Right lobe of liver (tissue), 6 donors: ENCODE results near the gene LRFN2. TPM values are rescaled to one million over a fixed set of nuclear protein-coding genes. Genes with fewer than 3 reads are reported as not detected.

Source experiments
- ATAC-seq, 4 donors: fragments of 200-7000 bp; cut with Tn5 transposase; one replicate each; pipeline ENCODE4 v1.9.1; 2020; ENCODE audit warnings: mild to moderate bottlenecking in 4 of 4, moderate library complexity in 4 of 4
- DNase-seq, 3 donors: peaks; one replicate each; pipeline ENCODE4 v3.0.0-alpha.2; 2020
- H3K27ac ChIP-seq, 3 donors: fragments of 200-600 bp; one replicate each; pipeline ENCODE4 v1.8.0; 2022
- H3K27me3 ChIP-seq, 2 donors: fragments of 200-600 bp; one replicate each; pipeline ENCODE4 v1.8.0; 2022
- H3K36me3 ChIP-seq, 4 donors: fragments of 200-600 bp; sonication (generic) in 1 of 4; one replicate each; pipeline versions ENCODE4 v1.5.1 to v1.8.0; 2017 to 2022; ENCODE audit warnings: control low read depth in 1 of 4
- H3K4me1 ChIP-seq, 4 donors: fragments of 200-600 bp; sonication (generic) in 1 of 4; one replicate each; pipeline versions ENCODE4 v1.5.1 to v1.8.0; 2017 to 2022; ENCODE audit warnings: control low read depth in 1 of 4
- H3K4me3 ChIP-seq, 3 donors: fragments of 200-600 bp; one replicate each; pipeline ENCODE4 v1.8.0; 2022
- H3K9me3 ChIP-seq, 4 donors: fragments of 200-600 bp; sonication (generic) in 1 of 4; one replicate each; pipeline versions ENCODE4 v1.5.1 to v1.8.0; 2017 to 2022; ENCODE audit warnings: control low read depth in 1 of 4
- CTCF ChIP-seq, 4 donors: fragments of 200-600 bp in 3 of 4; fragments of 450-650 bp in 1 of 4; IDR thresholded peaks; one replicate each; pipeline versions ENCODE4 v1.5.1 to v1.8.0; 2016 to 2022; ENCODE audit warnings: antibody characterized with exemption in 4 of 4, mild to moderate bottlenecking in 2 of 4
- POLR2A ChIP-seq: fragments of 450-650 bp; IDR thresholded peaks from one replicate; pipeline ENCODE4 v1.6.1; 2017; ENCODE audit warnings: antibody characterized with exemption, mild to moderate bottlenecking
- WGBS: methylation state at CpG from one replicate; pipeline ENCODE4 v1.1.6; 2018; ENCODE audit warnings: low coverage, low lambda C conversion rate; ENCODE audit not compliant: insufficient coverage; ENCODE audit errors: missing lambda C conversion rate; 5-methylcytosine and 5-hydroxymethylcytosine counted together
- intact Hi-C, 2 donors: fragments of 100-400 bp; cut with DNase I; formaldehyde crosslinking; loops; one replicate each; pipeline versions ENCODE4 v1.11.2 to v1.14.1; 2022
- total RNA-seq, 6 experiments: library from RNA; depleted of rRNA in 2 of 6; stranded (reverse); fragments of >200 nt in 2 of 6; fragmentation: NEBNext Ultra II Directional in 3 of 6; extraction: Animal tissue kit (Norgen Biotek cat#: 25700) in 3 of 6; gene quantifications; one replicate each; pipeline versions ENCODE4 v1.1.0 to v1.2.4, GENCODE V29; 2016 to 2023
- donor health status: DM: no; HTN: yes; CAD: no.
- donor health status: DM: no; HTN: no; CAD: no.
- donor health status: DM: no; HTN: no; CAD: no.
- donor health status: DM: no; HTN: yes; CAD: no.
- donor health status: DM: no; HTN: yes; CAD: no.

Gene LRFN2
- total RNA-seq, 6 experiments from 2014 or later, result 0.19 TPM; not detected in 5

- no peak for ATAC-seq
- Histone ChIP-seq H3K27me3 (no peaks in the 10 kb centered on the region), H3K9me3 (no peaks in the 10 kb centered on the region), H3K36me3 (no peaks in the 10 kb centered on the region), H3K27ac (no peak overlapping the region), H3K4me1 (peaks cover 0 to 22% (median 0%) of the 10 kb centered on the region in 4 donors), H3K4me3 (no peak overlapping the region)
- intact Hi-C loops, result no loop called here
- 93% methylated on average over 4 of the region's 6 CpGs for WGBS
- no peak for TF ChIP-seq CTCF (IDR thresholded peaks at IDR 0.05)
- DNase-seq, result no peak
Observed at GRCh38 chr6:40397287-40398033, 189.7 kb downstream of the LRFN2 start.

GRCh38 chr6:40395698-40396076 lies 191.5 kb downstream of the LRFN2 start:
- peaks cover 0 to 22% (median 0%) of the 10 kb centered on the region in 4 donors for H3K4me1 ChIP-seq
- WGBS, result 71% methylated on average over 4 of the region's 4 CpGs

GRCh38 chr6:40395066-40395697 lies 192.0 kb downstream of the LRFN2 start:
- no peak for DNase-seq

More at GRCh38 chr6:40395698-40396076, 191.5 kb downstream of the LRFN2 start:
- Histone ChIP-seq H3K36me3 (no peaks in the 10 kb centered on the region), H3K9me3 (no peaks in the 10 kb centered on the region), H3K4me3 (no peak overlapping the region), H3K27ac (no peak overlapping the region), H3K27me3 (no peaks in the 10 kb centered on the region)
- DNase-seq, result no peak
- no peak for TF ChIP-seq CTCF (IDR thresholded peaks at IDR 0.05)
- TF ChIP-seq POLR2A, result no peak
- ATAC-seq, result peak in 3 of 4 donors; percentile 17 to 38 (median 36)
- intact Hi-C loops, result no loop called here

GRCh38 chr6:40394381-40394780 lies 192.8 kb downstream of the LRFN2 start:
- Histone ChIP-seq H3K9me3 (no peaks in the 10 kb centered on the region), H3K4me3 (no peak overlapping the region), H3K36me3 (no peaks in the 10 kb centered on the region), H3K27ac (no peak overlapping the region), H3K4me1 (peaks cover 0 to 15% (median 0%) of the 10 kb centered on the region in 4 donors), H3K27me3 (no peaks in the 10 kb centered on the region)
- DNase-seq (no peak), ATAC-seq (no peak)
- TF ChIP-seq POLR2A, result no peak
- TF ChIP-seq CTCF (IDR thresholded peaks at IDR 0.05), result no peak
- 100% methylated on average over 1 of the region's 1 CpG for WGBS
- intact Hi-C loops, result no loop called here

More at GRCh38 chr6:40395066-40395697, 192.0 kb downstream of the LRFN2 start:
- ATAC-seq, result peak in 2 of 4 donors; percentile 5
- 20% methylated on average over 2 of the region's 5 CpGs for WGBS
- peaks cover 0 to 18% (median 0%) of the 10 kb centered on the region in 4 donors for H3K4me1 ChIP-seq
- H3K27ac ChIP-seq, result no peak overlapping the region
- H3K27me3 ChIP-seq, result no peaks in the 10 kb centered on the region
- H3K36me3 ChIP-seq, result no peaks in the 10 kb centered on the region
- TF ChIP-seq POLR2A, result no peak
- TF ChIP-seq CTCF (IDR thresholded peaks at IDR 0.05), result no peak
- H3K4me3 ChIP-seq, result no peak overlapping the region
- H3K9me3 ChIP-seq, result no peaks in the 10 kb centered on the region
- intact Hi-C loops, result no loop called here
